Measurements from ENCODE around the gene DNAJC13. TPM values are rescaled to one million over a fixed set of nuclear protein-coding genes. Genes with fewer than 3 reads are reported as not detected.

DNAJC13 gene
- total RNA-seq, 1 experiment from 2014 or later = 33.0 TPM

GRCh38 chr3:132561003-132561402, 143.7 kb downstream of the DNAJC13 start:
- BruUV-seq (replicated peaks) = no TSS peak
- Mint-ChIP-seq H3K4me3 (ENCODE audit: unreplicated experiment) (no peak overlapping the region), H3K9me3 (ENCODE audit: unreplicated experiment) (no peaks in the 10 kb centered on the region), H3K27me3 (ENCODE audit: insufficient read depth, unreplicated experiment) (no peaks in the 10 kb centered on the region), H3K4me1 (ENCODE audit: insufficient read depth, unreplicated experiment) (no peaks in the 10 kb centered on the region), H3K36me3 (ENCODE audit: insufficient read depth, unreplicated experiment) (peaks cover 20% of the 10 kb centered on the region), H3K27ac (ENCODE audit: low read depth, unreplicated experiment) (no peak overlapping the region)
- ChIA-PET CTCF (interaction anchor here (0.7 kb wide), 1 partner anchor 1698 kb away, joined by 3 read pairs; no protein-coding TSS in a partner anchor), POLR2A (interaction anchor here (1.1 kb wide), 1 partner anchor 36 kb away, joined by 4 read pairs; the partner anchor contains the start of gene ACKR4)
- no peak for DNase-seq (ENCODE audit: unreplicated experiment)
- intact Hi-C loops (cut with micrococcal nuclease) = no loop called here
- no peak for TF ChIP-seq CTCF (IDR thresholded peaks at IDR 0.05; ENCODE audit: unreplicated experiment)

DNA sequence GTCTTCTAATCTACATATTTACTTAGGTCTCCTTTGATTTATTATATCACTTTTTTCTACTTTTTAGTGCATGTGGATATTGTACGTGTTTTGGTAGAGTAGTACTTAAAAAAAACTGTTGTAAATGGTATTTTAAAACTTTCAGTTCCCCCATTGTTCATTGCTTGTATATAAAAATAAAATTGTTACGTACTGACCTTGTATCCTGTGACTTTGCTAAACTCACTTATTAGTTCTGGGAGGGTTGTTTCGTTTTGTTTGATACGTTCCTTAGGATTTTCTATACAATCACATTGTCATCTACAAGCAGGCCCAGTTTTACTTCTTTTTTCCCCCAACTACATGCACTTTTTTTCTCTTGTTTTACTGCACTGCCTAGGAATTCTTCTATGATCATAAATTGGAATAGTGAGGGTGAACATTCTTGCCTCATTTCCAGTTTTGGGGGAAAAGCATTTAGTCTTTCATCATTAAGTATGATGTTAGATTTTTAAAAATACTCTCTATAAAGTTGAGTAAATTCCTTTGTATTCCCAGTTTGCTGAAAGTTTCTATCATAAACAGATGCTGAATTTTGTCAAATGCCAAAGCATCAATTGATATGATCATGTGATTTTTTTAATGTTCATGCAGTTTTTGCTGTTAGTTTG, 146.2 kb downstream of the DNAJC13 start:
- DNase-seq (ENCODE audit: unreplicated experiment) = no peak
- no TSS peak for BruUV-seq (replicated peaks)
- POLR2A ChIA-PET = no interaction called here
- no peaks in the 10 kb centered on the region for H3K4me1 Mint-ChIP-seq (ENCODE audit: insufficient read depth, unreplicated experiment)
- no peak for TF ChIP-seq CTCF (IDR thresholded peaks at IDR 0.05; ENCODE audit: unreplicated experiment)
- no peaks in the 10 kb centered on the region for H3K9me3 Mint-ChIP-seq (ENCODE audit: unreplicated experiment)
- H3K27ac Mint-ChIP-seq (ENCODE audit: low read depth, unreplicated experiment) = no peak overlapping the region
- no peaks in the 10 kb centered on the region for H3K27me3 Mint-ChIP-seq (ENCODE audit: insufficient read depth, unreplicated experiment)
- H3K36me3 Mint-ChIP-seq (ENCODE audit: insufficient read depth, unreplicated experiment) = peaks cover 14% of the 10 kb centered on the region
- intact Hi-C loops (cut with micrococcal nuclease) = no loop called here
- no peak overlapping the region for H3K4me3 Mint-ChIP-seq (ENCODE audit: unreplicated experiment)
- CTCF ChIA-PET = no interaction called here

- H3K9me3 Mint-ChIP-seq (ENCODE audit: unreplicated experiment) = no peaks in the 10 kb centered on the region
- no peaks in the 10 kb centered on the region for H3K4me1 Mint-ChIP-seq (ENCODE audit: insufficient read depth, unreplicated experiment)
- no peak overlapping the region for H3K4me3 Mint-ChIP-seq (ENCODE audit: unreplicated experiment)
- H3K27ac Mint-ChIP-seq (ENCODE audit: low read depth, unreplicated experiment) = no peak overlapping the region
- intact Hi-C loops (cut with micrococcal nuclease) = no loop called here
- peaks cover 13% of the 10 kb centered on the region for H3K36me3 Mint-ChIP-seq (ENCODE audit: insufficient read depth, unreplicated experiment)
- ChIA-PET POLR2A (no interaction called here), CTCF (no interaction called here)
- TF ChIP-seq CTCF (IDR thresholded peaks at IDR 0.05; ENCODE audit: unreplicated experiment) = no peak
- no peak for DNase-seq (ENCODE audit: unreplicated experiment)
- BruUV-seq (replicated peaks) = no TSS peak
- no peaks in the 10 kb centered on the region for H3K27me3 Mint-ChIP-seq (ENCODE audit: insufficient read depth, unreplicated experiment)
These were observed 146.8 kb downstream of the DNAJC13 start for GRCh38 chr3:132564070-132564465.

DNA sequence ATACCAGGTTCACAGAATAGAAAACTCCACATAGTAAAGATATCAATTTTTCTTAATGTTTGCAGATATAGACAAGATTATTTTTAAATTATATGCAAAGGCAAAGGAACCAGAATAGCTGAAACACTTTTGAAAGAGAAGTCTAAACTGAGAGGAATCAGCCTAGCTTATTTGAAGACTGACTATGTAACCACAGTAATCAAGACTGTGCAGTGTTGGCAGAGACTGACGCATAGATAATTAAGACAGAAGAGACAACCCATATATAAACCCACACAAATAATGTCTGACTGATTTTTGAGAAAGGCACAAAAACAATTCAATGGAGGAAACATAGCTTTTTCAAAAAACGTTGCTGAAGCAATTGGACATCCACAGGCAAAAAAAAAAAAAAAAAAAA, 151.1 kb downstream of the DNAJC13 start:
- no peak for TF ChIP-seq CTCF (IDR thresholded peaks at IDR 0.05; ENCODE audit: unreplicated experiment)
- intact Hi-C loops (cut with micrococcal nuclease) = no loop called here
- Mint-ChIP-seq H3K27ac (ENCODE audit: low read depth, unreplicated experiment) (no peak overlapping the region), H3K36me3 (ENCODE audit: insufficient read depth, unreplicated experiment) (peaks cover 28% of the 10 kb centered on the region), H3K27me3 (ENCODE audit: insufficient read depth, unreplicated experiment) (no peaks in the 10 kb centered on the region), H3K4me3 (ENCODE audit: unreplicated experiment) (no peak overlapping the region), H3K4me1 (ENCODE audit: insufficient read depth, unreplicated experiment) (no peaks in the 10 kb centered on the region), H3K9me3 (ENCODE audit: unreplicated experiment) (peaks cover 7% of the 10 kb centered on the region)
- POLR2A ChIA-PET = no interaction called here
- no TSS peak for BruUV-seq (replicated peaks)
- CTCF ChIA-PET = interaction anchor here (0.6 to 2.8 kb wide), 3 partner anchors 14 to 139 kb away, joined by 3 to 6 read pairs (median 6); no protein-coding TSS in a partner anchor
- DNase-seq (ENCODE audit: unreplicated experiment) = no peak
